Cerebellar cortex (tissue), 1 donor: ENCODE data around the gene TMEM250.

Source experiments
- DNase-seq: peaks from one replicate; pipeline ENCODE4 v3.0.0-alpha.2; 2015; ENCODE audit warnings: low spot score

TMEM250 gene

GRCh38 chr9:136147890-136148714 is 29.4 kb upstream of the TMEM250 start:
- no peak for DNase-seq

- DNase-seq = no peak
Measured at GRCh38 chr9:136147038-136147889, 28.6 kb upstream of the TMEM250 start.

GRCh38 chr9:136146126-136147037 is 27.7 kb upstream of the TMEM250 start:
- no peak for DNase-seq

GRCh38 chr9:136145580-136145979 is 26.9 kb upstream of the TMEM250 start:
- DNase-seq = no peak

GRCh38 chr9:136144450-136144849 is 25.8 kb upstream of the TMEM250 start:
- no peak for DNase-seq

- peak; percentile 40 for DNase-seq
Measured at GRCh38 chr9:136143215-136144001, 24.7 kb upstream of the TMEM250 start.

- DNase-seq = no peak
Measured at GRCh38 chr9:136142859-136143214, 24.2 kb upstream of the TMEM250 start.

- no peak for DNase-seq
Measured at GRCh38 chr9:136142414-136142796, 23.7 kb upstream of the TMEM250 start.

GRCh38 chr9:136141682-136142413 is 23.2 kb upstream of the TMEM250 start:
- DNase-seq = no peak

GRCh38 chr9:136140966-136141365 is 22.3 kb upstream of the TMEM250 start:
- DNase-seq = no peak

- no peak for DNase-seq
Measured at GRCh38 chr9:136140046-136140445, 21.4 kb upstream of the TMEM250 start.

GRCh38 chr9:136138566-136138965 is 19.9 kb upstream of the TMEM250 start:
- DNase-seq = peak; percentile 75

GRCh38 chr9:136137321-136138265 is 18.9 kb upstream of the TMEM250 start:
- no peak for DNase-seq

- no peak for DNase-seq
Measured at GRCh38 chr9:136136127-136136925, 17.7 kb upstream of the TMEM250 start.

GRCh38 chr9:136135326-136136126 is 16.9 kb upstream of the TMEM250 start:
- no peak for DNase-seq

GRCh38 chr9:136133959-136134484 is 15.3 kb upstream of the TMEM250 start:
- no peak for DNase-seq

- DNase-seq = no peak
Measured at GRCh38 chr9:136133191-136133958, 14.7 kb upstream of the TMEM250 start.
